ENCODE results near the gene CSNK1D.

- TF ChIP-seq GATA2 (IDR thresholded peaks at IDR 0.05; ENCODE audit: low read depth, low read length), result no peak
- no peak for TF ChIP-seq GATA3 (IDR thresholded peaks at IDR 0.05; ENCODE audit: low read depth, low read length)
Observed at GRCh38 chr17:82249896-82250581, 23.5 kb downstream of the CSNK1D start.

Data from SH-SY5Y (cell line).